Measurements from ENCODE around the gene CYP2D6.
"Not testable (repeated sequence)": the region's sequence is repeated elsewhere in the genome, so short reads cannot be mapped to it uniquely, and the experiment has no call there.

Gene CYP2D6

GRCh38 chr22:42138972-42139371, 8.4 kb upstream of the CYP2D6 start:
- no peak for TF ChIP-seq PATZ1 (CRISPR knock-in tag; IDR thresholded peaks at IDR 0.05; ENCODE audit: borderline replicate concordance)
- no peak for TF ChIP-seq ISL1 (CRISPR knock-in tag; IDR thresholded peaks at IDR 0.05)
- no peak for TF ChIP-seq ARNTL (CRISPR knock-in tag; IDR thresholded peaks at IDR 0.05; ENCODE audit: borderline replicate concordance, low read depth)
- no peak for TF ChIP-seq ZNF70 (CRISPR knock-in tag; IDR thresholded peaks at IDR 0.05)
- no peak for TF ChIP-seq RARB (CRISPR knock-in tag; IDR thresholded peaks at IDR 0.05)
- TF ChIP-seq PPARA (CRISPR knock-in tag; IDR thresholded peaks at IDR 0.05; ENCODE audit: borderline replicate concordance): no peak
- no peak for ATAC-seq

GRCh38 chr22:42138122-42138770, 7.6 kb upstream of the CYP2D6 start:
- no peak for TF ChIP-seq TOX (CRISPR knock-in tag; IDR thresholded peaks at IDR 0.05; ENCODE audit: borderline replicate concordance)
- TF ChIP-seq CSDC2 (CRISPR knock-in tag; IDR thresholded peaks at IDR 0.05): no peak
- no peak for TF ChIP-seq PPARA (CRISPR knock-in tag; IDR thresholded peaks at IDR 0.05; ENCODE audit: borderline replicate concordance)
- no peak for TF ChIP-seq RARB (CRISPR knock-in tag; IDR thresholded peaks at IDR 0.05)
- no peak for TF ChIP-seq CSRNP3 (CRISPR knock-in tag; IDR thresholded peaks at IDR 0.05)
- no peak for TF ChIP-seq OSR1 (CRISPR knock-in tag; IDR thresholded peaks at IDR 0.05)
- no peak for TF ChIP-seq CREB5 (CRISPR knock-in tag; IDR thresholded peaks at IDR 0.05; ENCODE audit: low read depth)
- no peak for TF ChIP-seq ESRRG (CRISPR knock-in tag; IDR thresholded peaks at IDR 0.05)
- TF ChIP-seq SNAI2 (CRISPR knock-in tag; IDR thresholded peaks at IDR 0.05): no peak
- no peak for ATAC-seq

GRCh38 chr22:42135688-42136087, 5.1 kb upstream of the CYP2D6 start:
- not testable (repeated sequence) for ATAC-seq

- no peak for ATAC-seq
- TF ChIP-seq ARNTL (CRISPR knock-in tag; IDR thresholded peaks at IDR 0.05; ENCODE audit: borderline replicate concordance, low read depth) (no peak), PATZ1 (CRISPR knock-in tag; IDR thresholded peaks at IDR 0.05; ENCODE audit: borderline replicate concordance) (no peak), ZFP3 (CRISPR knock-in tag; IDR thresholded peaks at IDR 0.05) (no peak), ZNF565 (CRISPR knock-in tag; conservative IDR thresholded peaks at IDR 0.05; ENCODE audit: low read depth) (no peak), ZNF70 (CRISPR knock-in tag; IDR thresholded peaks at IDR 0.05) (no peak), ZFP30 (CRISPR knock-in tag; IDR thresholded peaks at IDR 0.05) (no peak), ZNF8 (CRISPR knock-in tag; IDR thresholded peaks at IDR 0.05) (no peak), ZC3H10 (CRISPR knock-in tag; IDR thresholded peaks at IDR 0.05) (no peak), SNAI2 (CRISPR knock-in tag; IDR thresholded peaks at IDR 0.05) (no peak), CSRNP3 (CRISPR knock-in tag; IDR thresholded peaks at IDR 0.05) (no peak), OSR1 (CRISPR knock-in tag; IDR thresholded peaks at IDR 0.05) (no peak), CSDC2 (CRISPR knock-in tag; IDR thresholded peaks at IDR 0.05) (no peak), POU6F1 (CRISPR knock-in tag; IDR thresholded peaks at IDR 0.05; ENCODE audit: borderline replicate concordance, low read depth) (no peak), TOX (CRISPR knock-in tag; IDR thresholded peaks at IDR 0.05; ENCODE audit: borderline replicate concordance) (no peak), GLIS3 (CRISPR knock-in tag; IDR thresholded peaks at IDR 0.05) (no peak), TCF4 (CRISPR knock-in tag; IDR thresholded peaks at IDR 0.05; ENCODE audit: borderline replicate concordance) (no peak), BACH2 (CRISPR knock-in tag; IDR thresholded peaks at IDR 0.05; ENCODE audit: borderline replicate concordance) (no peak)
Measured at GRCh38 chr22:42134100-42135020, 3.8 kb upstream of the CYP2D6 start.

All from SK-N-SH treated with all-trans-retinoic acid at 6 μM for 48 hours (cell line).